Panc1 (cell line): Measurements from ENCODE around the gene KHDRBS2. TPM values are rescaled to one million over a fixed set of nuclear protein-coding genes. Genes with fewer than 3 reads are reported as not detected.

Experiments
- ATAC-seq: fragments of 200-7000 bp; cut with Tn5 transposase; 2 replicates; pipeline ENCODE4 v1.9.1; 2020; ENCODE audit warnings: mild to moderate bottlenecking, moderate library complexity
- BruUV-seq: library from RNA; stranded (reverse); fragments of 400-500 nt; replicated peaks from 2 replicates; lab custom pipeline; 2021; lab: Mats Ljungman, UMichigan
- CTCF ChIA-PET: fragments of 300-600 bp; sonication (Branson Sonifier 250); formaldehyde crosslinking; loops from one replicate; lab custom pipeline; 2022; ENCODE audit warnings: antibody characterized with exemption; lab: Charles Lee
- POLR2A ChIA-PET: fragments of 300-600 bp; sonication (Branson Sonifier 250); formaldehyde crosslinking; loops from one replicate; lab custom pipeline; 2022; ENCODE audit warnings: antibody characterized with exemption; lab: Charles Lee
- DNase-seq: peaks from one replicate; pipeline ENCODE4 v3.0.0-alpha.2; 2010; ENCODE audit warnings: low read depth, low spot score
- H3K27ac ChIP-seq: 2 replicates; pipeline ENCODE4 v1.5.1; 2011; ENCODE audit warnings: mild to moderate bottlenecking, low read length, inconsistent platforms
- H3K27me3 ChIP-seq: fragments of 200-500 bp; sonication (Bioruptor generic); 2 replicates; pipeline ENCODE4 v1.6.0; 2014; ENCODE audit warnings: low read length, inconsistent platforms; ENCODE audit not compliant: control insufficient read depth, insufficient read depth
- H3K36me3 ChIP-seq: fragments of 200-500 bp; sonication (Bioruptor generic); 2 replicates; pipeline ENCODE4 v1.5.1; 2014; ENCODE audit warnings: inconsistent platforms, mild to moderate bottlenecking, low read length, moderate library complexity; ENCODE audit not compliant: control insufficient read depth, insufficient read depth
- H3K4me1 ChIP-seq: 2 replicates; pipeline ENCODE4 v1.5.1; 2011; ENCODE audit warnings: inconsistent platforms, mild to moderate bottlenecking, low read length, moderate library complexity; ENCODE audit not compliant: control insufficient read depth, insufficient read depth
- H3K4me3 ChIP-seq, 2 experiments: 2 replicates each; pipeline ENCODE4 v1.5.1; 2011 to 2012; ENCODE audit warnings: low read depth in 2 of 2, low read length in 2 of 2, mild to moderate bottlenecking in 2 of 2, inconsistent platforms in 1 of 2, moderate library complexity in 1 of 2
- H3K9me3 ChIP-seq: fragments of 200-500 bp; sonication (Bioruptor generic); 2 replicates; pipeline ENCODE4 v1.5.1; 2014; ENCODE audit warnings: low read depth, mild to moderate bottlenecking, inconsistent platforms, low read length, moderate library complexity; ENCODE audit not compliant: control insufficient read depth, insufficient read depth
- CTCF ChIP-seq: fragments of 450-650 bp; IDR thresholded peaks from 2 replicates; pipeline ENCODE4 v1.5.1; 2017; ENCODE audit warnings: mild to moderate bottlenecking
- POLR2AphosphoS5 ChIP-seq: IDR thresholded peaks from 2 replicates; pipeline ENCODE4 v1.6.1; 2012; ENCODE audit warnings: mild to moderate bottlenecking, low read depth, low read length, moderate library complexity
- REST ChIP-seq, 2 experiments: IDR thresholded peaks; 2 replicates each; pipeline ENCODE4 v1.6.1; 2011 to 2012; ENCODE audit warnings: low read depth in 2 of 2, control low read depth in 1 of 2, low read length in 1 of 2, mild to moderate bottlenecking in 1 of 2, moderate library complexity in 1 of 2; ENCODE audit not compliant: insufficient read depth in 1 of 2
- SIN3A ChIP-seq: IDR thresholded peaks from 2 replicates; pipeline ENCODE4 v1.6.1; 2012; ENCODE audit warnings: low read depth, mild to moderate bottlenecking, low read length, moderate library complexity, borderline replicate concordance; ENCODE audit not compliant: insufficient read depth
- TCF7L2 ChIP-seq: IDR thresholded peaks from 2 replicates; pipeline ENCODE4 v1.6.1; 2011; ENCODE audit warnings: mild to moderate bottlenecking, low read depth, low read length, inconsistent platforms
- in situ Hi-C: cut with HindIII; loops from 2 replicates; pipeline ENCODE4 v1.10.0; 2016; ENCODE audit warnings: low sequenced_read_pairs, low pct_unique_long_range_greater_than_20kb
- intact Hi-C: fragments of 100-400 bp; cut with micrococcal nuclease; formaldehyde crosslinking; loops from one replicate; pipeline ENCODE4 v1.10.0; 2022; ENCODE audit not compliant: unreplicated experiment
- total RNA-seq: library from RNA; stranded (reverse); gene quantifications from one replicate; pipeline ENCODE4 v1.2.1, GENCODE V29; 2021; ENCODE audit not compliant: unreplicated experiment

The KHDRBS2 gene
- total RNA-seq, 1 experiment from 2014 or later, result not detected

- Histone ChIP-seq H3K4me1 (no peaks in the 10 kb centered on the region), H3K27me3 (no peaks in the 10 kb centered on the region), H3K36me3 (no peaks in the 10 kb centered on the region), H3K27ac (no peak overlapping the region), H3K4me3 (no peak overlapping the region), H3K9me3 (no peaks in the 10 kb centered on the region)
- ChIA-PET POLR2A (no interaction called here), CTCF (no interaction called here)
- intact Hi-C loops, result no loop called here
- BruUV-seq, result no TSS peak
- DNase-seq (no peak), ATAC-seq (no peak)
- in situ Hi-C loops, result no loop called here
- TF ChIP-seq POLR2AphosphoS5, result no peak
- TF ChIP-seq REST (IDR thresholded peaks at IDR 0.05; ENCODE audit: insufficient read depth in 1 of 2, low read depth in 2 of 2, low read length in 1 of 2), result no peak
- TF ChIP-seq TCF7L2, result no peak
- no peak for TF ChIP-seq CTCF
- TF ChIP-seq SIN3A, result no peak
Observed at GRCh38 chr6:62174548-62174947, 111.5 kb downstream of the KHDRBS2 start.

- ChIA-PET CTCF (no interaction called here), POLR2A (no interaction called here)
- H3K4me3 ChIP-seq, result no peak overlapping the region
- intact Hi-C loops, result no loop called here
- no peaks in the 10 kb centered on the region for H3K27me3 ChIP-seq
- no peak overlapping the region for H3K27ac ChIP-seq
- BruUV-seq, result no TSS peak
- ATAC-seq, result no peak
- H3K4me1 ChIP-seq, result no peaks in the 10 kb centered on the region
- in situ Hi-C loops, result no loop called here
- H3K9me3 ChIP-seq, result no peaks in the 10 kb centered on the region
- DNase-seq, result no peak
- TF ChIP-seq TCF7L2 (no peak), SIN3A (no peak), REST (IDR thresholded peaks at IDR 0.05; ENCODE audit: insufficient read depth in 1 of 2, low read depth in 2 of 2, low read length in 1 of 2) (no peak), POLR2AphosphoS5 (no peak), CTCF (no peak)
- no peaks in the 10 kb centered on the region for H3K36me3 ChIP-seq
Observed at GRCh38 chr6:62167736-62168135, 118.3 kb downstream of the KHDRBS2 start.
